OCI-LY7 (cell line): ENCODE data around the gene MAN1A2. TPM values are rescaled to one million over a fixed set of nuclear protein-coding genes. Genes with fewer than 3 reads are reported as not detected.

ENCODE experiments used
- BruUV-seq: library from RNA; stranded (reverse); fragments of 400-500 nt; replicated peaks from 2 replicates; lab custom pipeline; 2021; lab: Mats Ljungman, UMichigan
- CTCF ChIA-PET: fragments of 300-600 bp; sonication (Branson Sonifier 250); formaldehyde crosslinking; loops from one replicate; lab custom pipeline; 2022; ENCODE audit warnings: antibody characterized with exemption; ENCODE audit not compliant: unreplicated experiment; lab: Charles Lee
- POLR2A ChIA-PET: fragments of 300-600 bp; sonication (Branson Sonifier 250); formaldehyde crosslinking; loops from one replicate; lab custom pipeline; 2022; ENCODE audit warnings: antibody characterized with exemption; lab: Charles Lee
- DNase-seq: peaks from one replicate; pipeline ENCODE4 v3.0.0-alpha.2; 2015; ENCODE audit warnings: low spot score
- H2AFZ ChIP-seq: fragments of 200-600 bp; sonication (generic), shearing (Covaris generic); 2 replicates; pipeline ENCODE4 v1.6.1; 2014; ENCODE audit warnings: mild to moderate bottlenecking, antibody characterized with exemption, low read length, moderate library complexity
- H3K27ac ChIP-seq: fragments of 200-600 bp; sonication (generic); 2 replicates; pipeline ENCODE4 v1.5.1; 2014; ENCODE audit warnings: mixed run types, low read depth, mild to moderate bottlenecking, moderate library complexity, low read length, inconsistent platforms; ENCODE audit not compliant: poor library complexity, severe bottlenecking
- H3K36me3 ChIP-seq: fragments of 200-600 bp; sonication (generic); 2 replicates; pipeline ENCODE4 v1.6.1; 2014; ENCODE audit warnings: mild to moderate bottlenecking, antibody characterized with exemption, low read length, moderate library complexity, mixed read lengths; ENCODE audit not compliant: insufficient read depth
- H3K4me1 ChIP-seq: fragments of 200-600 bp; sonication (generic); 2 replicates; pipeline ENCODE4 v1.5.1; 2014; ENCODE audit warnings: mild to moderate bottlenecking, low read length; ENCODE audit not compliant: insufficient read depth, poor library complexity, severe bottlenecking
- H3K4me2 ChIP-seq: fragments of 200-600 bp; sonication (generic); 2 replicates; pipeline ENCODE4 v1.6.1; 2014; ENCODE audit warnings: mild to moderate bottlenecking, low read length
- H3K4me3 ChIP-seq: fragments of 200-600 bp; sonication (generic); 2 replicates; pipeline ENCODE4 v1.5.1; 2014; ENCODE audit warnings: mild to moderate bottlenecking, low read depth, low read length; ENCODE audit not compliant: poor library complexity, severe bottlenecking
- H3K79me2 ChIP-seq: fragments of 200-600 bp; sonication (generic); 2 replicates; pipeline ENCODE4 v1.6.1; 2016; ENCODE audit warnings: low read depth, mild to moderate bottlenecking, low read length, moderate library complexity, mixed read lengths; ENCODE audit not compliant: insufficient read depth
- H3K9me2 ChIP-seq: fragments of 200-600 bp; sonication (generic); 2 replicates; pipeline ENCODE4 v1.6.1; 2016; ENCODE audit warnings: mild to moderate bottlenecking, low read length, mixed read lengths; ENCODE audit not compliant: insufficient read depth
- H3K9me3 ChIP-seq: fragments of 200-600 bp; sonication (generic); 2 replicates; pipeline ENCODE4 v1.6.1; 2014; ENCODE audit warnings: mild to moderate bottlenecking, mixed run types, low read length, mixed read lengths
- H4K20me1 ChIP-seq: fragments of 200-600 bp; sonication (generic); 2 replicates; pipeline ENCODE4 v1.6.1; 2014; ENCODE audit warnings: mild to moderate bottlenecking, antibody characterized with exemption, low read length, moderate library complexity, mixed read lengths; ENCODE audit not compliant: insufficient read depth
- CTCF ChIP-seq: fragments of 200-600 bp; sonication (generic); conservative IDR thresholded peaks from 2 replicates; pipeline ENCODE4 v1.5.1; 2014; ENCODE audit warnings: mild to moderate bottlenecking, antibody characterized with exemption, low read length, moderate library complexity, mixed read lengths
- EZH2phosphoT487 ChIP-seq: fragments of 200-600 bp; sonication (generic); IDR thresholded peaks from 2 replicates; pipeline ENCODE4 v1.6.1; 2018; ENCODE audit warnings: low read depth, borderline replicate concordance, mild to moderate bottlenecking, mixed run types, antibody characterized with exemption, low read length, moderate library complexity, mixed read lengths
- intact Hi-C: fragments of 100-400 bp; cut with micrococcal nuclease; formaldehyde crosslinking; loops from one replicate; pipeline ENCODE4 v1.10.0; 2022; ENCODE audit not compliant: unreplicated experiment
- total RNA-seq, 2 experiments: library from RNA; depleted of rRNA in 1 of 2; stranded (reverse); fragments of >200 nt in 1 of 2; shearing (Covaris generic) in 1 of 2; gene quantifications; 2 replicates each; pipeline ENCODE4 v1.2.3, GENCODE V29; 2014 to 2022

The MAN1A2 gene
- total RNA-seq, 2 experiments from 2014 or later: 16.1 to 27.5 TPM

DNA sequence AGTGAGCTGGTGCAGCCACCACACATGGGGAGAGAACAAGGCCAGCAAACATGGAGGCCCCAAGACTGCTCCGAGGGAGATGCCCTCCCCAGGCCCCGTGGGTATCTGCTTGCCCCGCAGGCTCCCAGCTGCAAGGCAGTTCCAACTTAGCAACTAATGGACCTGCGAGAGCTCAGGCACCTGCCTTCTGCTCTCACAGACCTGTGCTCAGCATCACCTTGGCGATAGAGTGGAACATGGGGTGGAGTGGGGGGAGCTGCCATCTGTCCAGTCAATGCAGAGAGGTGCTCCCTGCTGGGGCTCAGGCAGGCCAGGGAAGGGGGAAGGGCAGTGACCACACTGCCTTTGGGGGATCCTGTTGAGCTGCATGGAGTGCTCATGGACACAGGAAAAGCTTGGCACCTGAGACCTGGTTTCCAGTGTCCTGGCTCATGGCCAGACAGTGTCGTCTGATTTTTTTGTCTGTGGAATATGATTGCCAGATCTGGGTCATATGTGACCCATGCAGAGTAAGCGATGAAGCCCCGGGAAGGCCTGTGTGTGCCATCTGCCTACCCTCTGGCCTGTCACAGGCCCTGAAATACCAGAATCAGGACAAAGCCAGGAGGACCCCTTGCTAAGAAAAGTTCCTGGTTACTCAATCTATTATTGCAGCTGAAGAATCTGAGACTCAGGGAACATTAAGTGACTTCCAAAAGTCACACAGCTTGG lies 198.7 kb downstream of the MAN1A2 start:
- Histone ChIP-seq H3K36me3 (no peaks in the 10 kb centered on the region), H3K9me2 (no peaks in the 10 kb centered on the region), H3K4me3 (no peak overlapping the region), H2AFZ (no peak overlapping the region), H3K4me1 (peaks cover 8% of the 10 kb centered on the region), H4K20me1 (no peaks in the 10 kb centered on the region), H3K9me3 (no peaks in the 10 kb centered on the region), H3K27ac (no peak overlapping the region), H3K79me2 (no peaks in the 10 kb centered on the region), H3K4me2 (no peak overlapping the region)
- ChIA-PET CTCF (interaction anchor here (1.0 kb wide), 1 partner anchor 97 kb away, joined by 3 read pairs; no protein-coding TSS in a partner anchor), POLR2A (interaction anchor here (0.8 kb wide), 1 partner anchor 100 kb away, joined by 3 read pairs; no protein-coding TSS in a partner anchor)
- TF ChIP-seq EZH2phosphoT487: no peak
- no peak for TF ChIP-seq CTCF
- intact Hi-C loops: no loop called here
- BruUV-seq: no TSS peak
- DNase-seq: no peak

DNA sequence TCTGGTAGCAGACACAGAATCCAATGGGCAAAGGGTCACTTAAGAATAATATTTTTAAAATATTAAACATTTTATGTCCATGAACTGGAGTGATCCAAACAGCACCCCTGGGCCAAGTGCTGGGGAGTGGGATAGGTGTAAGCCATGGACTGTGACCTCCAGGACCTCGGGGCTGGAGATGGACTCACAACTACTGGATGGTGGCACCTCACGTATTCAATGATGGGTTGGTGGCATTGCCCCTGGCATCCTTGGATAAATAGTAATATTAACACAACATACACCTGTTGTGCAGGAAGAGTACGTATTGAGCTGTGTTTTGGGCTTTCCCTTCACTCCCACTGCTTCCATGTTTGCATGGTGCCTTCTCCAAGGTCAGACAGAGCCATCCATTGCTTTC lies 199.3 kb downstream of the MAN1A2 start:
- no peak overlapping the region for H3K4me3 ChIP-seq
- ChIA-PET CTCF (interaction anchor here (1.0 kb wide), 1 partner anchor 96 kb away, joined by 3 read pairs; no protein-coding TSS in a partner anchor), POLR2A (interaction anchor here (0.6 kb wide), 1 partner anchor 153 kb away, joined by 3 read pairs; no protein-coding TSS in a partner anchor)
- H3K9me2 ChIP-seq: no peaks in the 10 kb centered on the region
- H4K20me1 ChIP-seq: no peaks in the 10 kb centered on the region
- H2AFZ ChIP-seq: no peak overlapping the region
- H3K27ac ChIP-seq: no peak overlapping the region
- no peaks in the 10 kb centered on the region for H3K9me3 ChIP-seq
- no peak overlapping the region for H3K4me2 ChIP-seq
- H3K4me1 ChIP-seq: peaks cover 11% of the 10 kb centered on the region
- TF ChIP-seq CTCF (no peak), EZH2phosphoT487 (no peak)
- DNase-seq: no peak
- intact Hi-C loops: no loop called here
- no peaks in the 10 kb centered on the region for H3K79me2 ChIP-seq
- H3K36me3 ChIP-seq: no peaks in the 10 kb centered on the region
- no TSS peak for BruUV-seq

GRCh38 chr1:117567435-117567834 lies 200.2 kb downstream of the MAN1A2 start:
- intact Hi-C loops: no loop called here
- ChIA-PET POLR2A (no interaction called here), CTCF (interaction anchor here (1.5 kb wide), 1 partner anchor 115 kb away, joined by 5 read pairs; no protein-coding TSS in a partner anchor)
- no peak overlapping the region for H3K4me3 ChIP-seq
- H2AFZ ChIP-seq: no peak overlapping the region
- no peak for DNase-seq
- H3K79me2 ChIP-seq: no peaks in the 10 kb centered on the region
- no peak for TF ChIP-seq CTCF
- no peak for TF ChIP-seq EZH2phosphoT487
- peaks cover 11% of the 10 kb centered on the region for H3K4me1 ChIP-seq
- no peaks in the 10 kb centered on the region for H3K9me2 ChIP-seq
- no peak overlapping the region for H3K4me2 ChIP-seq
- no peak overlapping the region for H3K27ac ChIP-seq
- no TSS peak for BruUV-seq
- no peaks in the 10 kb centered on the region for H3K9me3 ChIP-seq
- H4K20me1 ChIP-seq: no peaks in the 10 kb centered on the region
- no peaks in the 10 kb centered on the region for H3K36me3 ChIP-seq
